ENCODE results near the gene DNASE1L3. TPM values are rescaled to one million over a fixed set of nuclear protein-coding genes. Genes with fewer than 3 reads are reported as not detected.

Gene DNASE1L3
- total and polyA plus RNA-seq, 2 of the 13 experiments (the other 11 are each of a cell fraction or from before 2014, with no cell fraction given), result 0.86 to 1.7 TPM

DNA sequence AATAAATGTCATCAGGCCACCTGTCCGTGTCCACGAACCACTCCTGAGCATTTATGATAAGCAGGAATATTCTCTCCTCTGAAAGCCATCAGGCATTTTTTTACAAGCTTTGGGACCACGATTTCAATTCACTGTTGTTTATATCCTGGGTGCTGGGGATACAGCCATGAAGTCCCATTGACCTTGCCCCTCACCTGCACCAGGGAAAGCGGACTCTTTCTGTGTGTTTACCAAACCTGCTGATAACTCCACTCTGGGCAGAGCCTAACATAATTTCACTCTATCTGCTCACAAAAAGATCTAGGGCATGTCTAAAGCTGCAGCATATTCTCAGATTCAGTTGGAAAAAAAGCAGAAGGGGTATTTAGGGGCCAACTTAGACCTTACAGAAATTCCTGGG is 4.8 kb downstream of the DNASE1L3 start (continued):
- TF ChIP-seq ZNF629 (CRISPR knock-in tag; conservative IDR thresholded peaks at IDR 0.05) (no peak), HMG20A (CRISPR knock-in tag; IDR thresholded peaks at IDR 0.05; ENCODE audit: borderline replicate concordance) (peak; percentile 67; the same call in 1 of the 2 replicates), ELF3 (CRISPR knock-in tag; IDR thresholded peaks at IDR 0.05) (peak; percentile 50; the same call in 1 of the 2 replicates), MED1 (CRISPR knock-in tag; IDR thresholded peaks at IDR 0.05) (peak; percentile 60), MYC (CRISPR knock-in tag; IDR thresholded peaks at IDR 0.05; ENCODE audit: borderline replicate concordance) (0 out of 2 replicates have a peak, but pooled peaks have one; percentile 18), ZNF614 (CRISPR knock-in tag; IDR thresholded peaks at IDR 0.05; ENCODE audit: borderline replicate concordance) (0 out of 2 replicates have a peak, but pooled peaks have one; percentile 46), ZNF790 (CRISPR knock-in tag; IDR thresholded peaks at IDR 0.05; ENCODE audit: borderline replicate concordance) (no peak), LCORL (IDR thresholded peaks at IDR 0.05) (no peak), LCORL (CRISPR knock-in tag; IDR thresholded peaks at IDR 0.05) (peak; percentile 69), ZNF230 (CRISPR knock-in tag; IDR thresholded peaks at IDR 0.05) (no peak), FOXJ3 (CRISPR knock-in tag; IDR thresholded peaks at IDR 0.05; ENCODE audit: borderline replicate concordance) (peak; percentile 56; the same call in 1 of the 2 replicates), NR2F6 (IDR thresholded peaks at IDR 0.05) (peak; percentile 44), NR2F6 (CRISPR knock-in tag; IDR thresholded peaks at IDR 0.05) (peak; percentile 76), SMC3 (IDR thresholded peaks at IDR 0.05; ENCODE audit: low read length) (no peak), ZNF75D (CRISPR knock-in tag; IDR thresholded peaks at IDR 0.05; ENCODE audit: borderline replicate concordance) (no peak), ZNF3 (CRISPR knock-in tag; IDR thresholded peaks at IDR 0.05) (no peak), ATRX (CRISPR knock-in tag; IDR thresholded peaks at IDR 0.05; ENCODE audit: borderline replicate concordance) (no peak), SOX13 (IDR thresholded peaks at IDR 0.05) (no peak), SOX13 (CRISPR knock-in tag; conservative IDR thresholded peaks at IDR 0.05 in 1 of 2, IDR thresholded peaks at IDR 0.05 in 1 of 2) (peak in 1 of 2 experiments; percentile 46; a peak in 1 of 4 replicates)
- TF ChIP-seq, protein P1, sequence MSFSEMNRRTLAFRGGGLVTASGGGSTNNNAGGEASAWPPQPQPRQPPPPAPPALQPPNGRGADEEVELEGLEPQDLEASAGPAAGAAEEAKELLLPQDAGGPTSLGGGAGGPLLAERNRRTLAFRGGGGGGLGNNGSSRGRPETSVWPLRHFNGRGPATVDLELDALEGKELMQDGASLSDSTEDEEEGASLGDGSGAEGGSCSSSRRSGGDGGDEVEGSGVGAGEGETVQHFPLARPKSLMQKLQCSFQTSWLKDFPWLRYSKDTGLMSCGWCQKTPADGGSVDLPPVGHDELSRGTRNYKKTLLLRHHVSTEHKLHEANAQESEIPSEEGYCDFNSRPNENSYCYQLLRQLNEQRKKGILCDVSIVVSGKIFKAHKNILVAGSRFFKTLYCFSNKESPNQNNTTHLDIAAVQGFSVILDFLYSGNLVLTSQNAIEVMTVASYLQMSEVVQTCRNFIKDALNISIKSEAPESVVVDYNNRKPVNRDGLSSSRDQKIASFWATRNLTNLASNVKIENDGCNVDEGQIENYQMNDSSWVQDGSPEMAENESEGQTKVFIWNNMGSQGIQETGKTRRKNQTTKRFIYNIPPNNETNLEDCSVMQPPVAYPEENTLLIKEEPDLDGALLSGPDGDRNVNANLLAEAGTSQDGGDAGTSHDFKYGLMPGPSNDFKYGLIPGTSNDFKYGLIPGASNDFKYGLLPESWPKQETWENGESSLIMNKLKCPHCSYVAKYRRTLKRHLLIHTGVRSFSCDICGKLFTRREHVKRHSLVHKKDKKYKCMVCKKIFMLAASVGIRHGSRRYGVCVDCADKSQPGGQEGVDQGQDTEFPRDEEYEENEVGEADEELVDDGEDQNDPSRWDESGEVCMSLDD (CRISPR knock-in tag; IDR thresholded peaks at IDR 0.05; ENCODE audit: borderline replicate concordance), result no peak
- TF ChIP-seq, protein P2, sequence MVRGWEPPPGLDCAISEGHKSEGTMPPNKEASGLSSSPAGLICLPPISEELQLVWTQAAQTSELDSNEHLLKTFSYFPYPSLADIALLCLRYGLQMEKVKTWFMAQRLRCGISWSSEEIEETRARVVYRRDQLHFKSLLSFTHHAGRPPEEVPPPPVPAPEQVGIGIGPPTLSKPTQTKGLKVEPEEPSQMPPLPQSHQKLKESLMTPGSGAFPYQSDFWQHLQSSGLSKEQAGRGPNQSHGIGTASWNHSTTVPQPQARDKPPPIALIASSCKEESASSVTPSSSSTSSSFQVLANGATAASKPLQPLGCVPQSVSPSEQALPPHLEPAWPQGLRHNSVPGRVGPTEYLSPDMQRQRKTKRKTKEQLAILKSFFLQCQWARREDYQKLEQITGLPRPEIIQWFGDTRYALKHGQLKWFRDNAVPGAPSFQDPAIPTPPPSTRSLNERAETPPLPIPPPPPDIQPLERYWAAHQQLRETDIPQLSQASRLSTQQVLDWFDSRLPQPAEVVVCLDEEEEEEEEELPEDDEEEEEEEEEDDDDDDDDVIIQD (CRISPR knock-in tag; IDR thresholded peaks at IDR 0.05; ENCODE audit: low read depth), result peak; percentile 62
- TF ChIP-seq, protein P3, sequence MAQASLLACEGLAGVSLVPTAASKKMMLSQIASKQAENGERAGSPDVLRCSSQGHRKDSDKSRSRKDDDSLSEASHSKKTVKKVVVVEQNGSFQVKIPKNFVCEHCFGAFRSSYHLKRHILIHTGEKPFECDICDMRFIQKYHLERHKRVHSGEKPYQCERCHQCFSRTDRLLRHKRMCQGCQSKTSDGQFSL (CRISPR knock-in tag; IDR thresholded peaks at IDR 0.05), result no peak
- TF ChIP-seq, protein P4, sequence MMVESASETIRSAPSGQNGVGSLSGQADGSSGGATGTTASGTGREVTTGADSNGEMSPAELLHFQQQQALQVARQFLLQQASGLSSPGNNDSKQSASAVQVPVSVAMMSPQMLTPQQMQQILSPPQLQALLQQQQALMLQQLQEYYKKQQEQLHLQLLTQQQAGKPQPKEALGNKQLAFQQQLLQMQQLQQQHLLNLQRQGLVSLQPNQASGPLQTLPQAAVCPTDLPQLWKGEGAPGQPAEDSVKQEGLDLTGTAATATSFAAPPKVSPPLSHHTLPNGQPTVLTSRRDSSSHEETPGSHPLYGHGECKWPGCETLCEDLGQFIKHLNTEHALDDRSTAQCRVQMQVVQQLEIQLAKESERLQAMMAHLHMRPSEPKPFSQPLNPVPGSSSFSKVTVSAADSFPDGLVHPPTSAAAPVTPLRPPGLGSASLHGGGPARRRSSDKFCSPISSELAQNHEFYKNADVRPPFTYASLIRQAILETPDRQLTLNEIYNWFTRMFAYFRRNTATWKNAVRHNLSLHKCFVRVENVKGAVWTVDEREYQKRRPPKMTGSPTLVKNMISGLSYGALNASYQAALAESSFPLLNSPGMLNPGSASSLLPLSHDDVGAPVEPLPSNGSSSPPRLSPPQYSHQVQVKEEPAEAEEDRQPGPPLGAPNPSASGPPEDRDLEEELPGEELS (CRISPR knock-in tag; IDR thresholded peaks at IDR 0.05), result peak; percentile 60
- TF ChIP-seq, protein P5, sequence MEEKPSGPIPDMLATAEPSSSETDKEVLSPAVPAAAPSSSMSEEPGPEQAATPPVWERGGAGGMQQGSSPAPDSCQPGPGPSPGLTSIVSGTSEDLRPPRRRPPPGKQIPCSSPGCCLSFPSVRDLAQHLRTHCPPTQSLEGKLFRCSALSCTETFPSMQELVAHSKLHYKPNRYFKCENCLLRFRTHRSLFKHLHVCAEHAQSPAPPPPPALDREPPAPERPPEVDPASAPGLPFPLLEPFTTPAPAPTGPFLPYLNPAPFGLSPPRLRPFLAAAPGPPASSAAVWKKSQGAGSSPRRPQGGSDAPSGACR (CRISPR knock-in tag; IDR thresholded peaks at IDR 0.05), result 0 out of 2 replicates have a peak, but pooled peaks have one; percentile 59
